Stimulated activated naive CD8-positive, alpha-beta T cell treated with anti-CD3 and anti-CD28 coated beads, Interleukin-15, Interleukin-2, amounts not matched to agents 100 U/mL and 50 U/mL, for 24 hours (primary cell): ENCODE results near the gene TMEM150C.
"Not testable (repeated sequence)": the region's sequence is repeated elsewhere in the genome, so short reads cannot be mapped to it uniquely, and the experiment has no call there.

Experiments used
- ATAC-seq: fragments of 150-1000 bp; cut with Tn5 transposase; one replicate; pipeline ENCODE4 v1.10.0; 2021
- DNase-seq: peaks from one replicate; pipeline ENCODE4 v3.0.0; 2021

Gene TMEM150C

GRCh38 chr4:82569076-82569475, 7.3 kb upstream of the TMEM150C start:
- ATAC-seq: no peak
- DNase-seq: no peak

- DNase-seq (no peak), ATAC-seq (no peak)
These were observed 5.7 kb upstream of the TMEM150C start for GRCh38 chr4:82567444-82567843.

GRCh38 chr4:82562564-82562854, 721 bp upstream of the TMEM150C start:
- ATAC-seq (no peak), DNase-seq (no peak)

GRCh38 chr4:82560853-82561785, 669 bp downstream of the TMEM150C start:
- ATAC-seq: peak; percentile 40
- no peak for DNase-seq

GRCh38 chr4:82559735-82560120, 2.1 kb downstream of the TMEM150C start:
- ATAC-seq: no peak
- DNase-seq: no peak

GRCh38 chr4:82559090-82559734, 2.6 kb downstream of the TMEM150C start:
- ATAC-seq, DNase-seq: not testable (repeated sequence)

GRCh38 chr4:82555276-82555675, 6.5 kb downstream of the TMEM150C start:
- ATAC-seq: no peak
- no peak for DNase-seq

GRCh38 chr4:82553020-82553419, 8.8 kb downstream of the TMEM150C start:
- ATAC-seq (no peak), DNase-seq (no peak)

GRCh38 chr4:82551734-82552133, 10.1 kb downstream of the TMEM150C start:
- DNase-seq: no peak
- no peak for ATAC-seq

GRCh38 chr4:82547850-82548249, 13.9 kb downstream of the TMEM150C start:
- not testable (repeated sequence) for ATAC-seq, DNase-seq

GRCh38 chr4:82543131-82543530, 18.7 kb downstream of the TMEM150C start:
- DNase-seq (no peak), ATAC-seq (no peak)

GRCh38 chr4:82542642-82543041, 19.1 kb downstream of the TMEM150C start:
- no peak for DNase-seq
- ATAC-seq: no peak

- DNase-seq: no peak
- no peak for ATAC-seq
These were observed 32.5 kb downstream of the TMEM150C start for GRCh38 chr4:82529322-82529721.

- no peak for ATAC-seq
These were observed 32.9 kb downstream of the TMEM150C start for GRCh38 chr4:82528868-82529267.

GRCh38 chr4:82528074-82528473, 33.7 kb downstream of the TMEM150C start:
- no peak for ATAC-seq
- no peak for DNase-seq

More at GRCh38 chr4:82528868-82529267, 32.9 kb downstream of the TMEM150C start:
- no peak for DNase-seq

GRCh38 chr4:82525307-82525911, 36.4 kb downstream of the TMEM150C start:
- ATAC-seq (no peak), DNase-seq (no peak)

GRCh38 chr4:82524570-82525152, 37.1 kb downstream of the TMEM150C start:
- ATAC-seq: no peak
- no peak for DNase-seq

- ATAC-seq: no peak
- no peak for DNase-seq
These were observed 38.6 kb downstream of the TMEM150C start for GRCh38 chr4:82523179-82523578.

- no peak for ATAC-seq
- DNase-seq: no peak
These were observed 39.3 kb downstream of the TMEM150C start for GRCh38 chr4:82522472-82522871.

GRCh38 chr4:82521283-82521682, 40.5 kb downstream of the TMEM150C start:
- ATAC-seq: no peak
- DNase-seq: no peak

- DNase-seq (no peak), ATAC-seq (no peak)
These were observed 42.0 kb downstream of the TMEM150C start for GRCh38 chr4:82519776-82520175.

GRCh38 chr4:82519072-82519471, 42.7 kb downstream of the TMEM150C start:
- no peak for ATAC-seq
- DNase-seq: no peak

GRCh38 chr4:82517043-82517442, 44.7 kb downstream of the TMEM150C start:
- ATAC-seq: no peak

More at GRCh38 chr4:82517043-82517442, 44.7 kb downstream of the TMEM150C start:
- DNase-seq: no peak
